Testis (tissue), 2 donors: ENCODE results near the gene ANKRD33B.

Source experiments
- CTCF ChIP-seq, 3 experiments: fragments of 450-650 bp in 2 of 3; fragments of 200-600 bp in 1 of 3; sonication (generic) in 1 of 3; IDR thresholded peaks; one replicate each; pipeline ENCODE4 v1.5.1; 2016 to 2019; ENCODE audit warnings: antibody characterized with exemption in 3 of 3, mild to moderate bottlenecking in 2 of 3, moderate library complexity in 1 of 3
- POLR2A ChIP-seq: fragments of 450-650 bp; IDR thresholded peaks from one replicate; pipeline ENCODE4 v1.6.1; 2017; ENCODE audit warnings: antibody characterized with exemption, mild to moderate bottlenecking, moderate library complexity

GRCh38 chr5:10591966-10592365 is 28.1 kb downstream of the ANKRD33B start:
- TF ChIP-seq POLR2A: no peak
- no peak for TF ChIP-seq CTCF (IDR thresholded peaks at IDR 0.05)
